Measurements from ENCODE around the gene BLTP2. TPM values are rescaled to one million over a fixed set of nuclear protein-coding genes. Genes with fewer than 3 reads are reported as not detected.

Gene BLTP2
- total RNA-seq, 2 donors from 2014 or later, result 42.2 to 94.2 TPM

GRCh38 chr17:28615260-28615940, 29.6 kb downstream of the BLTP2 start:
- no peak for TF ChIP-seq CTCF (IDR thresholded peaks at IDR 0.05)
- H3K27me3 ChIP-seq (replicated peaks; ENCODE audit: insufficient read depth), result no peaks in the 10 kb centered on the region

DNA sequence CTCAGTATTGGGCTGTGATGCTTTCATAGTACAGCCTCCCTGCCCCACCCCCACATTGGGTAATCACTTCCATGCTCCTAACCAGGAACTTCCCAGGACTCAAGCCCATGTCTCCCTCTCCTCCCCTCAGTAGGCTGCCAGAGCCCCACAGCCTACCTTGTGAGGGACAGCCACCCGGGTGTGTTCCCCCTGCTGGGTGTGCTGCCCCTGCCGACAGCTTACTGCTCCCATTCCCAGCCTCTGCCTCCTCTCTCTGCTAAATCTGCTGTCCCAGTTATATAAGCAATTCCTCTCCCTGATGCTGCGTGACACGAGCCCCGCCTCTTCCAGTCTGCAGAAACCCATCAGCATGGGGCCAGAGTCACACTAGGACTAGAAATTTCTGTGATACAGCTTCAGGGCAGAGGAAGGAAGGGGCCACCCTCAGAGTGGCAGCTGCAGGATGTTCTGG, 31.0 kb downstream of the BLTP2 start, which contains the start of gene RSKR:
TSS of gene RSKR (minus strand) at position 255 of the 451 bp plus-strand sequence. CDS start at position 231, 24 bp downstream.
- H3K27ac ChIP-seq, result no peak within 1 kb of the TSS
- no peaks in the 10 kb centered on the region for H3K27me3 ChIP-seq (replicated peaks; ENCODE audit: insufficient read depth)
- DNase-seq (ENCODE audit: low spot score), result no peak
- TF ChIP-seq POLR2A (IDR thresholded peaks at IDR 0.05) (no peak), POLR2AphosphoS5 (IDR thresholded peaks at IDR 0.05) (no peak), CTCF (IDR thresholded peaks at IDR 0.05) (no peak)
- 82% methylated on average over 5 of the region's 5 CpGs for WGBS
- H3K9me3 ChIP-seq, result no peaks in the 10 kb centered on the region
- H3K4me3 ChIP-seq, result no peak within 1 kb of the TSS
- H3K36me3 ChIP-seq, result peaks cover 27 to 31% of the 10 kb centered on the region in 2 donors
- H3K4me1 ChIP-seq (replicated peaks), result no peaks in the 10 kb centered on the region
- intact Hi-C loops (cut with DNase I), result loop anchor here (2.0 to 5.0 kb wide), 2 partner anchors 67 to 119 kb away; no protein-coding TSS in a partner anchor

More at GRCh38 chr17:28615260-28615940, 29.6 kb downstream of the BLTP2 start:
- no peak overlapping the region for H3K27ac ChIP-seq
- no peak overlapping the region for H3K4me3 ChIP-seq
- H3K4me1 ChIP-seq (replicated peaks), result no peaks in the 10 kb centered on the region
- no peak for DNase-seq (ENCODE audit: low spot score)
- H3K9me3 ChIP-seq, result no peaks in the 10 kb centered on the region
- 87% methylated on average over 4 of the region's 4 CpGs for WGBS
- H3K36me3 ChIP-seq, result peaks cover 31 to 36% of the 10 kb centered on the region in 2 donors
- intact Hi-C loops (cut with DNase I), result no loop called here

DNA sequence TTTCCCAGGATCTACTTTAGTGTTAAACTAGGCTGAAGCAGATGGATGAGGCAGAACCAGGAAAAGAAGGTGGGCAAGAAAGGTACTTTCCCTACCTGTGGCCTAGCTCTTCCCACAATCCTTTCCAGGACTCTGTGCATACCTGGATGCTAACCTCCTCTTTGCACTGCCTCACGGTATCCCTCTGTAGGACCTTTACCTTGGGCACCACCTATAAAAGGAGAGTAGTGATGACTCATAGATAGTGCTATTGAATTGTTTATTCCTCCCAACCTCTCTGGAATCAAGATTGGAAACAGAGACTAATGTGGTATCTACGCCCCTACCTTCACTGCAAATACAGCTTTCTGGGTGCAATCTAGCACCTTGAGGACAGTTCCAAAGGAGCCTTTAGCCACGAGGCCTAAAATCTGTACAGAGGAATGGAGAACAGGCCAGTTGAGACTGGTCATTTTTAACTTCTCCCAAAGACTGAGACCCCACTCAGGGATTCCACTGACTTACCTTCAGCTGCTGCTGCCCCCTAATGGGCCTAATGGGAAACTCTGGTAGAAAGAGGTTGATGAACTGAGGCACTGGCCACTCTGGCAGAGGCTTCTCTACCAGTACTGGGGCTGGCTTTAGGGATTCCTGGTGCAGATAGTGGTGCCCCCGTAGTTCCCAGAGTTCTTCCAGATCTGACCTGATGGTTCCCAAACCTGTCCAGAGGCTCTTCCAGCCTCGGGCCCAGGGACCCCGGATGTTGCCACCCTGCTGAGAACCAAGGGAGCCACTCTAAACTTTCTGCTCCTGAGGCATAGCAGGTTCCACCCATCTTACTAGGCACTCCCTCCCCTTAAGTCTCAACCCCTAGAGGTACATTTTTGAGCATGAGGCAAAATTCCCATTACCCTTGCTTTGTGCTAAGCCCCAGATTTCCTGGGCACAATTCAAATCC, 31.8 kb downstream of the BLTP2 start:
- H3K4me3 ChIP-seq, result no peak overlapping the region
- H3K36me3 ChIP-seq, result peaks cover 21 to 25% of the 10 kb centered on the region in 2 donors
- no peak for DNase-seq (ENCODE audit: low spot score)
- H3K4me1 ChIP-seq (replicated peaks), result no peaks in the 10 kb centered on the region
- no peaks in the 10 kb centered on the region for H3K9me3 ChIP-seq
- no peak overlapping the region for H3K27ac ChIP-seq
- WGBS, result 84% methylated on average over 6 of the region's 6 CpGs
- no peaks in the 10 kb centered on the region for H3K27me3 ChIP-seq (replicated peaks; ENCODE audit: insufficient read depth)
- intact Hi-C loops (cut with DNase I), result loop anchor here (2.0 to 5.0 kb wide), 2 partner anchors 66 to 118 kb away; no protein-coding TSS in a partner anchor
- TF ChIP-seq POLR2A (IDR thresholded peaks at IDR 0.05) (no peak), POLR2AphosphoS5 (IDR thresholded peaks at IDR 0.05) (no peak), CTCF (IDR thresholded peaks at IDR 0.05) (peak; percentile 12 to 58 (median 38))

DNA sequence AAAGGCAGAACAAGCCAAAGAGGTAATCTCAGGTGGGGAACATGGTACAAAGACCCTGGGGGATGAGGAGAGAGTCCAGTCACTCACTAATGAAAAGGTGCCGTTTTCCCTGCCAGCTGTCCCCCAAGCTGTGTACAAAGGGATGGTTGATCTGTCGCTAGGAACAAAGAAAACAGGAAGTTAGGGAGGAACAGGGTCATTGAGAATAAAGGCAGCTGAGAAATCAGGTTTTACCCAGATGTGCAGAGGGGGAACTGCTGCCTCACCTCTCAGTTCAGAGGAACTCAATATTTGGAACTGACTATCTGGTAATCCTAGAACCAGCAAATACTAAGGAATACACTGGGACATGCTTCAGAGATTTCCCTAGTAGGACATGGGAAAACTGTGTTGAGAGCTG, 32.4 kb downstream of the BLTP2 start:
- no peaks in the 10 kb centered on the region for H3K4me1 ChIP-seq (replicated peaks)
- 53% methylated on average over 2 of the region's 2 CpGs for WGBS
- H3K4me3 ChIP-seq, result no peak overlapping the region
- DNase-seq (ENCODE audit: low spot score), result no peak
- no peaks in the 10 kb centered on the region for H3K27me3 ChIP-seq (replicated peaks; ENCODE audit: insufficient read depth)
- no peak overlapping the region for H3K27ac ChIP-seq
- no peak for TF ChIP-seq POLR2A (IDR thresholded peaks at IDR 0.05)
- TF ChIP-seq CTCF (IDR thresholded peaks at IDR 0.05), result no peak
- TF ChIP-seq POLR2AphosphoS5 (IDR thresholded peaks at IDR 0.05), result no peak
- H3K9me3 ChIP-seq, result no peaks in the 10 kb centered on the region
- peaks cover 20 to 21% of the 10 kb centered on the region in 2 donors for H3K36me3 ChIP-seq
- intact Hi-C loops (cut with DNase I), result loop anchor here (2.0 to 5.0 kb wide), 2 partner anchors 65 to 118 kb away; no protein-coding TSS in a partner anchor
